ENCODE data around the gene RAC3.

RAC3 gene

DNA sequence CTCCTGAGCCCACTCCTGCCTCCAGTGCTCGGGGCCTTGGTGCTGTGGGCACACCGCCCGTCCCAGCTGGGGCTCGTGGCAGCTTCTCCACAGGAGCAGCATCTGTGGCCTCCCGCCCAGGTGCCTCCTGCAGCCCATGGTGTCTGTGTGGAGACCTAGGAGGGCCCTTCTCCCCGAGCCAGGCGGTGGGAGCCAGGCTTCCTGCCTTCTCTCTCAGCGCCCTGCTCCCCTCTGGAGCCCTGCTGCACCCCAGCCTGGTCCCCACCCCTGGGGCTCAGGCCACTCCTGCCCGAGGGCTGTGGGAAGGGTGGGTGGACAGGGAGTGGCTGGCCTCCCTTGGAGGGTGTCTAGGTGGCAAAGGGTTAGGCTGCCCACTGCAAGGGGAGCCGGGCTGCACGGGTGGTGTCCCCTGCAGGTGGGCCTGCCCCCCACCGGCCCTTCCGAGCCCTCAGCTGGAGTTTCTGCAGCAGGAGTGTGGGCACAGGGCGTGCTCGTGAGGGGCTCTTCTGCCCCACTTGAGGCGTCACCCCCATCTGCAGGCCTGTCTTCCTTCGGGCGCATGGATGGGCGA, 19.8 kb upstream of the RAC3 start:
- DNase-seq (ENCODE audit: extremely low read depth in 1 of 2, low read depth in 1 of 2): no peak

- DNase-seq (ENCODE audit: extremely low read depth in 1 of 2, low read depth in 1 of 2): no peak
These were observed 19.2 kb upstream of the RAC3 start for GRCh38 chr17:82012261-82012639.

DNA sequence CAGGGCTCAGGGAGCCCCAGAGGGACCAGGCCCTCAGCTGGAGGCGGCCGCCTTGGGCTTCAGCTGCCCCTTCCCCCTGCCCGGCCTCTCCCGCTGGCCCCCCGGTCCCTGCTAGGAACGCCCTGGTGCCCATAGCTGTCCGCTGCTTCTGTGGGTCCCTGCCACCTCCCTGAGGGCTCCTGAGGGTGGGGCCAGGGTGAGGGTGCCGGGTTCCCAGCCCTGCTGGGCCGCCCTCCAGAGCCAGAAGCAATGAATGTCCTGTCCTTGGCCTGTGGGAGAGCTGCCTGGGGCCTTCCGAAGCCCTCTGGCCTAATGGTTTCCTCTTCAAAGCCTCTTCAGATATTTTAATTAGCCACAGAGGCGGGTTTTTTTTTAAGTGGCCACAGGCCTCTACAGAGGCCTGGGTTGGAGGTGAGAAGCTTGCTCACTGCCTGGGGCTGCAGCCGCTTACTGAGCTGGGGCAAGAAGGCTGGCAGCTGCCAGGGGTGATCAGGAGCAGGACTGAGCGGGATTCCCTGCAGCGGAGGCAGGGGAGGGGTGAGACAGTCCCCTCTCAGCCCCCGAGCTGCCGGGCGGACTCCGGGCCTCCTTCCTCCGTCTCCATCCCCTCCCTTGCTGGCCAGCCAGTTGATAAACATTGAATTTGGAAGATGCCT, 18.7 kb upstream of the RAC3 start:
- DNase-seq (ENCODE audit: extremely low read depth in 1 of 2, low read depth in 1 of 2): no peak

GRCh38 chr17:82013341-82013740, 18.1 kb upstream of the RAC3 start:
- DNase-seq (ENCODE audit: extremely low read depth in 1 of 2, low read depth in 1 of 2): no peak

GRCh38 chr17:82013772-82014321, 17.6 kb upstream of the RAC3 start:
- no peak for DNase-seq (ENCODE audit: extremely low read depth in 1 of 2, low read depth in 1 of 2)

DNA sequence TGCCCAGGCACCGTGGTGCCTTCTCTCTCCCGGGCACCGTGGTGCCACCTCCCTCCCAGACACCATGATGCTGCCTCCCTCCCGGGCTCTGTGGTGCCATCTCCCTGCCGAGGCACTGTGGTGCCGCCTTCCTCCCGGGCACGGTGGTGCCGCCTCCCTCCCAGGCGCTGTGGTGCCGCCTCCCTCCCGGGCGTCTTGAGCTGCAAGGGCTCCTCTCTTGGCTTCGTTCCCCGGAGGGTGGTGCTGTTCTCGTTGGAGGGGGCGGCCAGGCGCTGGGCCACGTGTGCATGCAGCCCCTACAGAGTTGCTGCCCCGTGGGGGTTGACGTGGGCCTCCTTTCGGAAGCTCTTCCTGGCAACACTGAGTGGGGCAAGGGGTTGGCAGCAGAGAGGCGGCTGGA, 17.0 kb upstream of the RAC3 start:
- no peak for DNase-seq (ENCODE audit: extremely low read depth in 1 of 2, low read depth in 1 of 2)

DNA sequence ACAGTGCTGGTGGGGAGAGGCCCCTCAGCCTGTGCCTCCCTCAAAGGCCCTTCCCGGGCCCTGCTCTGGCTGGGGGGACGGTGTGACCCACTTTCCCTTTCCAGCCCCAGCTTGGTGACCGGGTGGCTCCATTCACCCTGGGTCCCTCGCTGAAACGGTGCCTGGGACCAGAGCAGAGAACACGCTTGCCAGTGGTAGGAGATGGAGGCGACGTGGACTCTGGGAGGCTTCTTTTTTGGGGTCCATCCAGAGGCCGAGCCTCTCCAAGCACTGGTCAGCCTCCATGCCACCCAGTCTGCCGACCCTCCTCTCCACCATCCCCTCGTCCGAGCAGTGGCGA, 16.5 kb upstream of the RAC3 start:
- no peak for DNase-seq (ENCODE audit: extremely low read depth in 1 of 2, low read depth in 1 of 2)

GRCh38 chr17:82015311-82015971, 16.0 kb upstream of the RAC3 start:
- DNase-seq (ENCODE audit: extremely low read depth in 1 of 2, low read depth in 1 of 2): no peak

- DNase-seq (ENCODE audit: extremely low read depth in 1 of 2, low read depth in 1 of 2): no peak
These were observed 15.2 kb upstream of the RAC3 start for GRCh38 chr17:82016061-82016874.

GRCh38 chr17:82016875-82017459, 14.5 kb upstream of the RAC3 start:
- DNase-seq (ENCODE audit: extremely low read depth in 1 of 2, low read depth in 1 of 2): no peak

DNA sequence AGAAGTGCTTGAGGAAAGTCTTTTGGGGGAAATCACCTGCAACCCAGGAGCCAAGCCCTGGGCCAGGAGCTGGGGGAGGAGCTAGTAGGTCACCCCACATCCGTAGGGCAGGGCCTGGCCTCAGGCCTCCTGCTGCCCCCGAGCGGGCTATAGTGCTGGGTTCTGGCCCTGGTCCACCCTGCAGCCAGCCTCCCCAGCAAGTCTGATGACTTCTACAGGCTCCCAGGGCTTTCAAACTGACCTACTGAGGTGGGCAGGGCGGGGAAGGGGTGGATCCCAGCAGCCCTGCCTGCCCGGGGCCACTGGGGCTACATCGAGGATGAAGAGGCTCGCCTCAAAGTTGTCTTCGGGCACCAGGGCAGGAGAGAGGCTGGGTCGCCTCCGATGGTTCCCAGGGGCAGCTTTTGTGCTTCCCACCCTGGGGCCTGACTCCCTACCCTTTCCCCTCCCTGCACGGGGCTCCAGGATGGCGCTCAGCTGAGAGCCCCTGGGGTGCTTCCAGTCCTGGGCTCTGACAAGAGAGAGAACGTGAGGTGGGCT, 13.8 kb upstream of the RAC3 start:
- no peak for DNase-seq (ENCODE audit: extremely low read depth in 1 of 2, low read depth in 1 of 2)

DNA sequence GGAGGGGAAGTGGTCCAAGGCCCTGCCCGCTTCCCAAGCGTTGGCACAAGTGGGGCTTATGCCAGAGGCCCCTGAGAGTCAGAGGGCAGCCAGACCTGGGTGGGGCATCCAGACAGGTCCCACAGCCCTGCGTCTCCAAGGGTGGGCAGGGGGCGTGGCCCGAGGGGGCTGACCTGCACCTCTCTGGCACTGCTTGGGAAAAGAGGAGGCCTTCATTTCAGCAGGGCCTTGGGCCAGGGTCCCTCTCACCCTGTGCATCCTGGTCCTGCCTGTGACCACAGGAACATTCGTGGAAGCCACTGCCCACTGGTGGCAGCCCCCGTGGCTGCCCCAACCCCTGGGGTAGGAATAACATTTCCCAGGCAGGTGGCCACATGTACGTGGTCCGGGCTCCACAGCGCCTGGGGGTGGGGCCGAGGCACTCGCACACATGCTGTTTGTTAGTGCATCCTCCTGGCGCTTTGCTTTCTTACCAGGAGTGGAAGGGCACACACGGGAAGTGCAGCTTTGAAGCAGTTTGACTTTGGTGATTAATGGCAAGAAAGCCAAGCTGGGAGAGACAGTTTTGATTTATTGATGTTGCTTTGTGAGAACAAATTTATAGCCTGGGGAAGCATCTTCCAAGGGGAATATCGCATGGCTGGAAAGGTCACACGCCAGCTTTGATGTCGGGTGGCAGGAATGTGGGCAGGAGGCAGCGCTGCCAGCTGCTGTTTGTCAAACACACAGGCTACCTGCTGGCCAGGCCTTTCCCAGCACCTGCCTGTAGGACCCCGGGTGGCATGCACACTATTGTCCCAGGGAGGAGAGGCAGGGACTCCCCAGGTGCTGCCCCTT, 13.1 kb upstream of the RAC3 start:
- DNase-seq (ENCODE audit: extremely low read depth in 1 of 2, low read depth in 1 of 2): no peak

DNA sequence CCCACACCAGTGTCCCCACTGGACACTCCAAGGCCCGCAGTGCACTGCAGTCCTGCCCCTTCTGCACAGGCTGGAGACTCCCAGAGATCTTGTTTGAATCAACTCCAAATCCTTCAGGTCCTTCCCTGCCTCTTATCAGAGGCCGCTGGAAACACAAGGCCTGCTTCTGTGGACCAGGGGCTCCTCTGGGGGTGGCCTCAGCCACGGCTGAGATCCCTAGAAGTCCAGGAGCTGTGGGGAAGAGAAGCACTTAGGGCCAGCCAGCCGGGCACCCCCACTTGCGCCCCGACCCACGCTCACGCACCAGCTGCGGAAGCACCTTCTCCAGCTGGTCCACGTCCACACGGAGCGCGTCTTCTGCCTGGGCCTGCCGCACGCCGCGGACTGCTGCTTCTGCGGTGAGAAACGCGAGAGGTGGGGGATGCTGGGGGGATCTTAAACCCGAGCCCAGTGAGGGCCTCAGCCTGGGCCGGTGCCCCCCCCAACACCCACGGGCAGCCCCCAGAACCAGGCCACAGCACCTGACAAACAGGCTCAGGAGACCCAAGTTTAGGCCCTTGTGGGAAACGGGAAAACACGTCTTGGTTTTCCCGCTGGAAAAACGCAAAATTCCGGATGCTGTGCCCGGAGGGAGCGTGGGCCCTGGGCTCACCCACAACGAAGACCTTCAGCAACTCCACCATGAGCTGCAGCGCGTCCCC, 12.3 kb upstream of the RAC3 start:
- DNase-seq (ENCODE audit: extremely low read depth in 1 of 2, low read depth in 1 of 2): no peak

DNA sequence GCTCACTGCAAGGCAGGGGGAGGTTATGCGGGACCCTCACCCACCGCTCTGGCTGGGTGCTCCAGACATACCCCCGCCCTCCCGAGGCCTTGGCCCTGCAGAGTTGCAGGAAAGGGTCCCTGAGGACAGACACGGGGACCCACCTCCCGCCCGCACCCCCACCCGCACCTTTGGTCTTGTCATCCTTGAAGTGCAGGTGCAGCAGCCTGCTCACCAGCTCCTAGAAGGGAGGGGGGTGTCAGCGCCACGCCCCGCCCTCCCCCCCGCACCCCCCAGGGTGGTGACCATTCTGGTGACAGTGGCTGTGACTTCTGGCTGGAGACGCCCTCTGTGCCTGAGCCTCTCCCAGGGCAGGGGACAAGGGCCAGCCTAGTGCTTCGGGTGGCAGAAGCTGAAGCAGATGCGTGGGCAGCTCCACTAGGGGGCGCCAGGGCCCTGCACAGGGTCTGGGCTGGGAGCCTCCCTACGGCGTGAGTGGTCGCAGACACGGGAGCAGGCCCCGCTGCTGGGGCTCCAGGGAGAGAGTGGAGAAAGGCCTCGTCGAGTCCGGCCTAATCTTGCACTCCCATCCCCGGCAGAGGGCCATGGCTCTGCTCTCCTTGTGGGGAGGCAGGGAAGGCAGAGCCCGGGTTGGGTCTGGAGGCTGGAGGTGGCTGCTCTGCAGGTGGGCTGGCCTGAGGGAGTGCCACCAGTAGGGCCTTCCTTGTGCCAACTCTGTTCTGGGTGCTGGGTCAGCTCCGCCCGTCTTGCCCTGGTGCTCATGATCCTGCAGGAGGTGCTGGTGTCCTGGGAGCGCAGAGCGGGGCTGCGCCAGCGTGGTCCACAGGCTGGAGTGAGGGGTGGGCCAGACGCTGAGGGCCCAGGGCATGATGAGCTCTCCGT, 11.5 kb upstream of the RAC3 start:
- DNase-seq (ENCODE audit: extremely low read depth in 1 of 2, low read depth in 1 of 2): peak in 1 of 2 donors; percentile 55

- DNase-seq (ENCODE audit: extremely low read depth in 1 of 2, low read depth in 1 of 2): no peak
These were observed 10.8 kb upstream of the RAC3 start for GRCh38 chr17:82020572-82021106.

DNA sequence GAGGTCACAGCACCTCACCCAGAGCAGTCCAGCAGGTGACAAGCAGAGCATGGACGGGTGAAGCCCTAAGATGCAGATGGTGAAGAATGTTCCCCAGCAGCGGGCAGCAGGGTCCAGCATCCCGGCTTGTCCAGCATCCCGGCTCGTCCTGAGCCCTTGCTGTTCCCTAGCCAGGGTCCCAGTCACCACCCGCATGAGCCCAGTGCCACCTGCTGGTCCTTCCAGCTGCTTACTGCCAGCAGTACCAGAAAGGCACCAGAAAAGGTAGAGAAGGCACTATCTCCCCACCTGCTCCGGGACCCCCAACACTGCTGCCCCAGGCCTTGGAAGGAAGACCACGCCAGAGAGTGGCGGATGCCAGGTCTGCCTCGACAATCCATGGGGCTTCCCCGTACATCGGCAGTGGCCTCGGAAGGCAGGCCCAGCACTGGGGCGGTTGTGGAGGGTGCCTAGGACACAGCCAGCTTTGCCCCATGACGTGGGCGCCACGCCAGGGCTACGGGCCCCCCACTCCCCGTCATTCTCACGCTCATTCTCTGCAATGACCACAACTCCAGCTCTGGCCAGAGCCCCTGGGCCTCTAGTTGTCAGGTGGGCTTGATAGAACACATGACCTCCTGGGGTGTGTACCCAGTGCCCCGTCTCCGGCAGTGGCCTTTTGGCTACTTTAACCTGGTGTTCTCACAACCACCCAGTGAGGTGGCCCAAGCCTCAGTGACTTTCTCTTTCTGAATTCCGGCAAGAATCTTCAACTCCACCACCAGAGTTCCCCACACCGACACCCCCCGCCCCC, 10.2 kb upstream of the RAC3 start:
- DNase-seq (ENCODE audit: extremely low read depth in 1 of 2, low read depth in 1 of 2): peak in 1 of 2 donors; percentile 47

GRCh38 chr17:82021900-82022309, 9.6 kb upstream of the RAC3 start:
- DNase-seq (ENCODE audit: extremely low read depth in 1 of 2, low read depth in 1 of 2): no peak
